DOHH2 (cell line): ENCODE results near the gene SFI1.
"Not testable (repeated sequence)": the region's sequence is repeated elsewhere in the genome, so short reads cannot be mapped to it uniquely, and the experiment has no call there.

Experiments
- H3F3A ChIP-seq: fragments of 200-600 bp; sonication (generic), shearing (Covaris generic); 2 replicates; pipeline ENCODE4 v1.6.0; 2016; ENCODE audit warnings: antibody characterized with exemption, mild to moderate bottlenecking; ENCODE audit not compliant: control insufficient read depth, insufficient read depth
- H3K27ac ChIP-seq: fragments of 200-600 bp; sonication (generic); 2 replicates; pipeline ENCODE4 v1.5.1; 2014; ENCODE audit warnings: low read depth, mild to moderate bottlenecking, low read length, moderate library complexity
- H3K27me3 ChIP-seq: fragments of 200-600 bp; sonication (generic); 2 replicates; pipeline ENCODE4 v1.6.1; 2014; ENCODE audit warnings: mild to moderate bottlenecking, low read length, mixed read lengths; ENCODE audit not compliant: control insufficient read depth
- H3K36me3 ChIP-seq: fragments of 200-600 bp; sonication (generic); 2 replicates; pipeline ENCODE4 v1.6.1; 2014; ENCODE audit warnings: mild to moderate bottlenecking, low read length, moderate library complexity, mixed read lengths; ENCODE audit not compliant: control insufficient read depth
- H3K4me1 ChIP-seq: fragments of 200-600 bp; sonication (generic); 2 replicates; pipeline ENCODE4 v1.6.1; 2014; ENCODE audit warnings: mild to moderate bottlenecking, low read length, mixed read lengths; ENCODE audit not compliant: control insufficient read depth
- H3K4me2 ChIP-seq: fragments of 200-600 bp; sonication (generic); 2 replicates; pipeline ENCODE4 v1.6.0; 2014; ENCODE audit warnings: mild to moderate bottlenecking, low read length, moderate library complexity
- H3K4me3 ChIP-seq: fragments of 200-600 bp; sonication (generic); 2 replicates; pipeline ENCODE4 v1.5.1; 2014; ENCODE audit warnings: mild to moderate bottlenecking, low read length, mixed read lengths
- H3K79me2 ChIP-seq: fragments of 200-600 bp; sonication (generic); 2 replicates; pipeline ENCODE4 v1.6.1; 2014; ENCODE audit warnings: mild to moderate bottlenecking, low read length, mixed read lengths; ENCODE audit not compliant: control insufficient read depth
- H3K9me2 ChIP-seq: fragments of 200-600 bp; sonication (generic); replicated peaks from 2 replicates; pipeline ENCODE4 v1.6.1; 2014; ENCODE audit warnings: mild to moderate bottlenecking, low read length, mixed read lengths; ENCODE audit not compliant: control insufficient read depth
- H3K9me3 ChIP-seq: fragments of 200-600 bp; sonication (generic); 2 replicates; pipeline ENCODE4 v1.6.1; 2014; ENCODE audit warnings: antibody characterized with exemption, low read length, mixed read lengths; ENCODE audit not compliant: control insufficient read depth, insufficient read depth
- H4K20me1 ChIP-seq: fragments of 200-600 bp; sonication (generic); 2 replicates; pipeline ENCODE4 v1.6.0; 2014; ENCODE audit warnings: low read depth, mild to moderate bottlenecking, antibody characterized with exemption, low read length, moderate library complexity; ENCODE audit not compliant: control insufficient read depth, insufficient read depth
- CTCF ChIP-seq: fragments of 200-600 bp; sonication (generic); IDR thresholded peaks from one replicate; pipeline ENCODE4 v1.5.1; 2014; ENCODE audit warnings: antibody characterized with exemption, mild to moderate bottlenecking, low read depth, low read length; ENCODE audit not compliant: poor library complexity, severe bottlenecking
- EZH2phosphoT487 ChIP-seq: fragments of 200-600 bp; sonication (generic); IDR thresholded peaks from 2 replicates; pipeline ENCODE4 v1.6.1; 2017; ENCODE audit warnings: borderline replicate concordance, mild to moderate bottlenecking, antibody characterized with exemption, low read length, moderate library complexity, mixed read lengths

SFI1 gene

GRCh38 chr22:31538815-31539214 is 42.5 kb downstream of the SFI1 start:
- Histone ChIP-seq H3K36me3 (peaks cover 37% of the 10 kb centered on the region), H4K20me1 (no peaks in the 10 kb centered on the region), H3F3A (0 out of 2 replicates have a peak, but pooled peaks cover 2% of the 10 kb centered on the region), H3K27ac (no peak overlapping the region), H3K9me2 (no peaks in the 10 kb centered on the region), H3K79me2 (peaks cover 20% of the 10 kb centered on the region), H3K9me3 (no peaks in the 10 kb centered on the region), H3K4me1 (no peaks in the 10 kb centered on the region), H3K27me3 (no peaks in the 10 kb centered on the region), H3K4me2 (no peak overlapping the region), H3K4me3 (no peak overlapping the region)
- TF ChIP-seq CTCF (no peak), EZH2phosphoT487 (no peak)

- H3K4me1 ChIP-seq, H3K4me2 ChIP-seq, H4K20me1 ChIP-seq, H3F3A ChIP-seq, H3K9me3 ChIP-seq, H3K27me3 ChIP-seq, H3K27ac ChIP-seq, H3K4me3 ChIP-seq, H3K9me2 ChIP-seq: not testable (repeated sequence)
- H3K36me3 ChIP-seq: peaks cover 41% of the 10 kb centered on the region
- H3K79me2 ChIP-seq: peaks cover 29% of the 10 kb centered on the region
These were observed 43.8 kb downstream of the SFI1 start for GRCh38 chr22:31540166-31540565.

- Histone ChIP-seq H3K9me3 (no peaks in the 10 kb centered on the region), H3K4me1 (no peaks in the 10 kb centered on the region), H3K4me2 (no peak overlapping the region), H3F3A (0 out of 2 replicates have a peak, but pooled peaks cover 2% of the 10 kb centered on the region), H3K79me2 (peaks cover 29% of the 10 kb centered on the region), H3K27me3 (no peaks in the 10 kb centered on the region), H3K27ac (no peak overlapping the region), H3K36me3 (peaks cover 42% of the 10 kb centered on the region), H3K4me3 (no peak overlapping the region), H4K20me1 (no peaks in the 10 kb centered on the region), H3K9me2 (no peaks in the 10 kb centered on the region)
- no peak for TF ChIP-seq EZH2phosphoT487
- no peak for TF ChIP-seq CTCF
These were observed 44.6 kb downstream of the SFI1 start for GRCh38 chr22:31540966-31541365.

GRCh38 chr22:31544481-31545480 is 48.4 kb downstream of the SFI1 start:
- no peaks in the 10 kb centered on the region for H3K9me2 ChIP-seq
- peaks cover 17% of the 10 kb centered on the region for H3K79me2 ChIP-seq
- H3K4me1 ChIP-seq: no peaks in the 10 kb centered on the region
- H4K20me1 ChIP-seq: no peaks in the 10 kb centered on the region
- H3K4me3 ChIP-seq: no peak overlapping the region
- H3K4me2 ChIP-seq: no peak overlapping the region
- no peak overlapping the region for H3K27ac ChIP-seq
- H3K36me3 ChIP-seq: peaks cover 35% of the 10 kb centered on the region
- H3F3A ChIP-seq: no peaks in the 10 kb centered on the region
- no peaks in the 10 kb centered on the region for H3K27me3 ChIP-seq
- TF ChIP-seq CTCF (no peak), EZH2phosphoT487 (no peak)
- no peaks in the 10 kb centered on the region for H3K9me3 ChIP-seq
